Liver (tissue), 9 donors: Measurements from ENCODE around the gene KIAA0930. TPM values are rescaled to one million over a fixed set of nuclear protein-coding genes. Genes with fewer than 3 reads are reported as not detected.

Experiments used
- DNase-seq: peaks from one replicate; pipeline ENCODE4 v3.0.0-alpha.2; 2017; ENCODE audit warnings: low spot score
- H3K27ac ChIP-seq, 2 donors: one replicate each; pipeline ENCODE4 v1.7.0; 2013; ENCODE audit warnings: inconsistent platforms in 2 of 2, low read length in 2 of 2, control low read depth in 1 of 2, low read depth in 1 of 2, mild to moderate bottlenecking in 1 of 2
- H3K27me3 ChIP-seq, 4 donors: one replicate each; pipeline versions ENCODE4 v1.6.1 to v1.7.0; 2013; ENCODE audit warnings: low read length in 3 of 4, inconsistent platforms in 1 of 4, mild to moderate bottlenecking in 1 of 4, moderate library complexity in 1 of 4; ENCODE audit not compliant: control insufficient read depth in 4 of 4, insufficient read depth in 4 of 4
- H3K36me3 ChIP-seq, 4 donors: one replicate each; pipeline versions ENCODE4 v1.6.1 to v1.7.0; 2013; ENCODE audit warnings: low read length in 3 of 4, mild to moderate bottlenecking in 3 of 4, low read depth in 1 of 4, moderate library complexity in 1 of 4; ENCODE audit not compliant: control insufficient read depth in 4 of 4, insufficient read depth in 3 of 4
- H3K4me1 ChIP-seq, 4 donors: one replicate each; pipeline versions ENCODE4 v1.6.1 to v1.7.0; 2013; ENCODE audit warnings: low read length in 3 of 4, mild to moderate bottlenecking in 3 of 4, moderate library complexity in 1 of 4; ENCODE audit not compliant: control insufficient read depth in 4 of 4, insufficient read depth in 4 of 4
- H3K4me3 ChIP-seq, 3 donors: one replicate each; pipeline versions ENCODE4 v1.6.1 to v1.7.0; 2013; ENCODE audit warnings: low read length in 3 of 3, control low read depth in 1 of 3, low read depth in 1 of 3, mild to moderate bottlenecking in 1 of 3
- H3K9ac ChIP-seq, 2 donors: one replicate each; pipeline ENCODE4 v1.7.0; 2013; ENCODE audit warnings: low read length in 2 of 2, mild to moderate bottlenecking in 2 of 2, moderate library complexity in 2 of 2, control low read depth in 1 of 2, low read depth in 1 of 2
- H3K9me3 ChIP-seq, 4 donors: one replicate each; pipeline versions ENCODE4 v1.6.1 to v1.7.0; 2013; ENCODE audit warnings: low read length in 3 of 4; ENCODE audit not compliant: control insufficient read depth in 4 of 4
- ATF3 ChIP-seq: IDR thresholded peaks from 2 replicates; pipeline ENCODE4 v1.6.1; 2016; ENCODE audit warnings: antibody characterized with exemption
- CTCF ChIP-seq: fragments of 150-350 bp; IDR thresholded peaks from 2 replicates; pipeline ENCODE4 v1.5.1; 2017; ENCODE audit warnings: improper control_type of control experiment, low read depth, low read length; ENCODE audit not compliant: missing input control
- EGR1 ChIP-seq, 2 donors: IDR thresholded peaks; 2 replicates each; pipeline ENCODE4 v1.6.1; 2016 to 2018; ENCODE audit warnings: antibody characterized with exemption in 2 of 2, low read depth in 2 of 2
- HNF4G ChIP-seq: IDR thresholded peaks from 2 replicates; pipeline ENCODE4 v1.6.1; 2016; ENCODE audit warnings: antibody characterized with exemption
- JUND ChIP-seq, 2 donors: IDR thresholded peaks; 2 replicates each; pipeline ENCODE4 v1.6.1; 2016; ENCODE audit warnings: antibody characterized with exemption in 2 of 2
- REST ChIP-seq: IDR thresholded peaks from 2 replicates; pipeline ENCODE4 v1.6.1; 2016; ENCODE audit warnings: antibody characterized with exemption, mild to moderate bottlenecking
- RXRA ChIP-seq, 2 donors: IDR thresholded peaks; 2 replicates each; pipeline ENCODE4 v1.6.1; 2017 to 2018; ENCODE audit warnings: antibody characterized with exemption in 2 of 2, mild to moderate bottlenecking in 1 of 2
- TAF1 ChIP-seq: conservative IDR thresholded peaks from 2 replicates; pipeline ENCODE4 v1.6.1; 2016; ENCODE audit warnings: antibody characterized with exemption, mild to moderate bottlenecking
- YY1 ChIP-seq: IDR thresholded peaks from 2 replicates; pipeline ENCODE4 v1.6.1; 2016; ENCODE audit warnings: antibody characterized with exemption, mild to moderate bottlenecking
- ZBTB33 ChIP-seq: IDR thresholded peaks from 2 replicates; pipeline ENCODE4 v1.6.1; 2016; ENCODE audit warnings: antibody characterized with exemption
- WGBS: extraction: QIAGEN DNeasy Blood & Tissue Kit; methylation state at CpG from one replicate; pipeline ENCODE4 v1.1.7; 2013; 5-methylcytosine and 5-hydroxymethylcytosine counted together
- polyA plus RNA-seq, 2 donors: library from polyadenylated mRNA; stranded (reverse) in 1 of 2; unstranded in 1 of 2; fragments of 200-250 nt in 1 of 2; fragments of >200 nt in 1 of 2; fragmentation: Nextera tagmentation in 1 of 2; extraction: Ambion mirVana in 1 of 2; gene quantifications; one replicate each; pipeline versions ENCODE4 v1.2.1 to v1.2.3, GENCODE V29; 2013 to 2015
- total RNA-seq, 2 donors: library from RNA; depleted of rRNA; stranded (reverse); fragments of >200 nt; gene quantifications; one replicate each; pipeline ENCODE4 v1.2.3, GENCODE V29; 2014
- donor health status: healthy.
- donor health status: healthy.
- donor health status: healthy.
- donor health status: healthy.
- donor health status: healthy.

The KIAA0930 gene
- total and polyA plus RNA-seq, 4 donors, result 6.1 to 30.0 (median 17.6) TPM

- H3K27ac ChIP-seq, result no peak overlapping the region
- H3K9ac ChIP-seq, result no peak overlapping the region
- peaks cover 16 to 63% (median 19%) of the 10 kb centered on the region in 4 donors for H3K36me3 ChIP-seq
- no peaks in the 10 kb centered on the region for H3K27me3 ChIP-seq
- no peaks in the 10 kb centered on the region for H3K9me3 ChIP-seq
- TF ChIP-seq YY1 (no peak), ATF3 (no peak), CTCF (no peak), EGR1 (IDR thresholded peaks at IDR 0.05; ENCODE audit: low read depth in 2 of 2) (no peak), TAF1 (no peak), RXRA (IDR thresholded peaks at IDR 0.05) (no peak), JUND (IDR thresholded peaks at IDR 0.05) (no peak)
- 96% methylated on average over 40 of the region's 40 CpGs for whole genome bisulfite sequencing
- no peak for DNase-seq
- H3K4me3 ChIP-seq, result no peak overlapping the region
- H3K4me1 ChIP-seq, result no peaks in the 10 kb centered on the region
Measured at GRCh38 chr22:45203150-45203951, 37.3 kb downstream of the KIAA0930 start.

GRCh38 chr22:45202333-45203149, 38.2 kb downstream of the KIAA0930 start:
- Histone ChIP-seq H3K4me1 (no peaks in the 10 kb centered on the region), H3K4me3 (no peak overlapping the region), H3K9me3 (no peaks in the 10 kb centered on the region), H3K9ac (no peak overlapping the region), H3K27me3 (no peaks in the 10 kb centered on the region), H3K36me3 (peaks cover 16 to 58% (median 22%) of the 10 kb centered on the region in 4 donors), H3K27ac (no peak overlapping the region)
- no peak for DNase-seq
- 95% methylated on average over 36 of the region's 36 CpGs for WGBS
- TF ChIP-seq EGR1 (IDR thresholded peaks at IDR 0.05; ENCODE audit: low read depth in 2 of 2) (no peak), HNF4G (no peak), YY1 (no peak), CTCF (no peak), TAF1 (no peak)

GRCh38 chr22:45201678-45202332, 38.9 kb downstream of the KIAA0930 start:
- Histone ChIP-seq H3K9me3 (no peaks in the 10 kb centered on the region), H3K27ac (no peak overlapping the region), H3K9ac (no peak overlapping the region), H3K27me3 (no peaks in the 10 kb centered on the region), H3K36me3 (peaks cover 20 to 64% (median 24%) of the 10 kb centered on the region in 4 donors), H3K4me1 (no peaks in the 10 kb centered on the region), H3K4me3 (no peak overlapping the region)
- 83% methylated on average over 9 of the region's 9 CpGs for WGBS
- no peak for DNase-seq
- TF ChIP-seq REST, result no peak
- TF ChIP-seq EGR1 (IDR thresholded peaks at IDR 0.05; ENCODE audit: low read depth in 2 of 2), result no peak
- TF ChIP-seq ZBTB33, result no peak
